ENCODE measurements around the gene CDKN2D.

Gene CDKN2D

DNA sequence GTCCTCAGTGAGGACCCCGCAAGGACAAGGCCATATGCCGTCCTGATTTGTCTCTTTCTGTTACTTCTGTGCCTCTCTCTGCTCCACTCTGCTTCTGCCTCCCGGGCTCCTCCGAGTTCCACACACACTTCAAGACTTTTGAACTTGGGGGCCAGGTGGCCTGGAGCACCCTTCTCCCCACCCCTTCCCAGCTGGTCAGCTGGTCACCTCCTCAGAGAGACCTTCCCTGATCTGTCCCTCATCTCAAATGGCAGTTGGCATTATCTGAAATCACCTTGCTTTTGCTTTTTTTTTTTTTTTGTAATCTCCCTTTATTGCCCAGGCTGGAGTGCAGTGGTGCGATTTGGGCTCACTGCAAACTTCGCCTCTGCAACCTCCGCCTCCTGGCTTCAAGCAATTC lies 49.4 kb downstream of the CDKN2D start:
- TF ChIP-seq, protein P1, sequence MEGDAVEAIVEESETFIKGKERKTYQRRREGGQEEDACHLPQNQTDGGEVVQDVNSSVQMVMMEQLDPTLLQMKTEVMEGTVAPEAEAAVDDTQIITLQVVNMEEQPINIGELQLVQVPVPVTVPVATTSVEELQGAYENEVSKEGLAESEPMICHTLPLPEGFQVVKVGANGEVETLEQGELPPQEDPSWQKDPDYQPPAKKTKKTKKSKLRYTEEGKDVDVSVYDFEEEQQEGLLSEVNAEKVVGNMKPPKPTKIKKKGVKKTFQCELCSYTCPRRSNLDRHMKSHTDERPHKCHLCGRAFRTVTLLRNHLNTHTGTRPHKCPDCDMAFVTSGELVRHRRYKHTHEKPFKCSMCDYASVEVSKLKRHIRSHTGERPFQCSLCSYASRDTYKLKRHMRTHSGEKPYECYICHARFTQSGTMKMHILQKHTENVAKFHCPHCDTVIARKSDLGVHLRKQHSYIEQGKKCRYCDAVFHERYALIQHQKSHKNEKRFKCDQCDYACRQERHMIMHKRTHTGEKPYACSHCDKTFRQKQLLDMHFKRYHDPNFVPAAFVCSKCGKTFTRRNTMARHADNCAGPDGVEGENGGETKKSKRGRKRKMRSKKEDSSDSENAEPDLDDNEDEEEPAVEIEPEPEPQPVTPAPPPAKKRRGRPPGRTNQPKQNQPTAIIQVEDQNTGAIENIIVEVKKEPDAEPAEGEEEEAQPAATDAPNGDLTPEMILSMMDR (conservative IDR thresholded peaks at IDR 0.05; ENCODE audit: low read depth, low read length) = no peak
- DNase-seq (ENCODE audit: low read depth) = no peak
- H3K4me3 ChIP-seq (ENCODE audit: low read depth, low read length) = no peak overlapping the region

DNA sequence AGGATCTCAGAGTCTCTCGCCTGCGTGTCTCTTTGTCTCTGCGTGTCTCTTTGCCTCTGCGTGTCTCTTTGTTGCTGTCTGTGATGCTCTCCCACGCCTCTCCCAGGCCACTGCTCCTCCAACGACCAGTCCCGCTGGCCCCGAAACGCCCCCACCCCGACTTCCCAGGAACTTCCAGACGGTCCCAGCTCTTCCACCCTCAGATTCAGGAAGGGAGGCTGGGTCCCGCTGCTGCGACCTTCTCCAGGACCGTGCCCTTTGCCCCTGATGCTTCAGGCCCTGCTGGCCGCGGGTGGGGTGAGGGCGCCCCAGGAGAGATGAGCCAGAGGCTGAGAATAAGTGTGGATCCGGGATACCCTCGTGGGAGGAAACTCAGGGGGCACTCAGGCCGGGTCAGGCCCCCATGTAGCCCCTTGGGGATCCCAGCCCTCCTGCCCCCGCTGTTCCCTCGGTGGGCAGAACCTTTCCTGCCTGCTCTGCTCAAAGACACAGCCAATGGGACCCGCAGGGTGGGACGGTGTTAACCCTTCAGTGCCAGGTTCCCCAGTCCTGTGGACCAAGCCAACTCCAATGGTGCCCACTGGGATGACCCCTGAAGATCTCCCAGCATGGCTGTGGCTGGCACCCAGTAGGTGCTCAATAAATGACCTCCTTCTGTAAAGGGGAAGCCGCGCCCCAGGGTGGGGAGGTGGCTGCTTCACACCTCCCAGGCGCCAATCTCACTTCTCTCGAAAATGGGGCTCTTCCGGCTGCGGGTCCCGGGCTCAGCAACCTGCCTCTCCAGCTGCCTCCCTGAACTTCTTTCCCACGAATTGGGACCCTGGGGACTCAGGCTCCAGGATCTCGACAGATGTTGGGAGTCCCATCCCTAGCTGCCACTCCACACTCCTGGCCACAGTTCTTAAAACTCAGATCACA lies 50.1 kb downstream of the CDKN2D start:
- DNase-seq (ENCODE audit: low read depth) = no peak
- no peak overlapping the region for H3K4me3 ChIP-seq (ENCODE audit: low read depth, low read length)
- TF ChIP-seq, protein P1 (conservative IDR thresholded peaks at IDR 0.05; ENCODE audit: low read depth, low read length) = no peak

DNA sequence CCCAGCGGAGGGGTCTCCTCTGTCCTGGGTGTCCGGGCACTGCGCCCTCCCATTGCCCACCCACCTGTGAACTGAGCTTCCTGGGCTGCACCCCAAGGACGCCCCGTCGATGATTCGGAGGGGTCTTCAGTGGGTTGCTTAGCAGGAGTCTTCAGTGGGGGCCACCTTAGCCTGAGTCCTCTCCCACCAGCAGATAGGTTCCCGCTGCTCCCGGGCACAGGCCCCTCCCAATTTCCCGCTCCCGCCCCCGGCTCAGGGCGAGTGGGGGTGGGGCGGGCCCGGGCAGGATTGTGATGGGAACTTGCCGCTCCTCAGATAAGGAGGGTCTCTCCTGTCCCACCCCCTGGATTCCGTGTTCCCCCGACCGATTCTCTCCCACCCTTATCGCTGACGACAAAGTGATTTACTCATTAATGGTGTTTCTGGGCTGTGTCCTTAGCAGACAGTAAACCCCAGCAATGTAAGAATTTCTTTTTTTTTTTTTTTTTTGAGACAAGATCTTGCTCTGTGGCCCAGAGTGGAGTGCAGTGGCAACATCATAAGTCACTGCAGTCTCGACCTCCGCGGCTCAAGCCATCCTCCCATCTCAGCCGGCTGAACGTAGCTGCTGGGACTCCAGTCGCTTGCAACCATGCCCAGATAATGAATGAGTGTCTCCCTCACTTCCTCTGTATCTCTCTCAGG lies 50.9 kb downstream of the CDKN2D start:
- peak; percentile 15 for DNase-seq (ENCODE audit: low read depth)
- TF ChIP-seq, protein P1 (conservative IDR thresholded peaks at IDR 0.05; ENCODE audit: low read depth, low read length) = no peak
- peak overlapping the region; percentile 33 for H3K4me3 ChIP-seq (ENCODE audit: low read depth, low read length)

DNA sequence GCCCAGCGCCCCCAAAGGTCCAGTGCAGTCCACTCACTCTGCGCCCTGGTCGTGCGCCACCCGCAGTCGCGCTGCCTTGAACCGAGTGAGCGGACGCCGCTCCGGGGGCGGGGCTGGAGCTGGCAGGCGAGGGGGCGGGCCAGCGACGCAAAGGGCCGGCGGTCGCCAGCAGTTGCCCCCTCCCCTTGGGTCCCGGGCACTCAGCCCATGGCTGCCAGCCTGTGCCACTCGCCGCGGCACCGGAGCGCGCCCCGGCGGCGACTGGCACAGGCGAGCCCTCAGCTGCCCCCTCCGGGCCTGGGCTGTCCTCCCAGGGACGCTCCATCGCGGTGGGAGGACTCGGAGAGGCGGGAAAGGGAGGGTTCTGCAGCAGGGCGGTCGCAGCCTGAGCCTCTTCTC lies 51.4 kb downstream of the CDKN2D start, which contains the start of gene S1PR5:
TSS of gene S1PR5 (minus strand) at position 87 of the 399 bp plus-strand sequence. CDS start 2,436 bp downstream, outside the sequence.
- TF ChIP-seq, protein P1 (conservative IDR thresholded peaks at IDR 0.05; ENCODE audit: low read depth, low read length) = no peak
- H3K4me3 ChIP-seq (ENCODE audit: low read depth, low read length) = peak within 1 kb of the TSS; percentile 33
- DNase-seq (ENCODE audit: low read depth) = no peak

DNA sequence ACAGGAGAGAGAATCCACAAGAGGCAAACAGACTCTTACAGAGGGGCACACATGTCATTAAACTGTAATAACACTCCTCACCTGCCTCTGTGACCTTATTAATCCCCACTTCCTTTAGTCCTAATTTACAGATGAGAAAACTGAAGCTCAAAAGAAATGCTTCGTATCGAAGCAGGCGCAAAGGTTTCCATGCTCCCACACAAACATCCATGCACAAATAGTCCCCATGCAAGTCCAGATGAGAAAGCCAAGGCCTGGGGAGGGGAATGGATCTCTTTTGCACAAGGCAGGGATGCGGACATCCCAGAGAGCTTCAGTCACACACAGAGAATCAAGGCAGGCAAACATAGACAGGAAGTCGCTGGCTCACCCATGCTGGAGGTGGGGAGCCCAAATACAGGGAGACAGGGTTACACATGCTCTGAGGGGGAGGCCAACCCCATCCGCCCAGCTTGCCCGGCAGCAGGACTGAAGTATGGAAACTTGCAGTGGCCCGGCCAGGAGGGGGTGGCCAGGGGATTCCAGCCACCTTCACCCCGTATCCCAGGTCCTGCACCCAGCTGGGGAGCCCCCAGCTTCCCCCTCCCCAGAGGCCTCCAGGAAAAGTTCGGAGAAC lies 52.0 kb downstream of the CDKN2D start:
- peak overlapping the region; percentile 33 for H3K4me3 ChIP-seq (ENCODE audit: low read depth, low read length)
- DNase-seq (ENCODE audit: low read depth) = no peak
- TF ChIP-seq, protein P1 (conservative IDR thresholded peaks at IDR 0.05; ENCODE audit: low read depth, low read length) = no peak

Data from choroid plexus epithelial cell (primary cell).